Ishikawa (cell line): ENCODE results near the gene FAM83F.

Experiments used
- CEBPB ChIP-seq: IDR thresholded peaks from 2 replicates; pipeline ENCODE4 v1.6.1; 2012
- CREB1 ChIP-seq: IDR thresholded peaks from 2 replicates; pipeline ENCODE4 v1.6.1; 2012; ENCODE audit warnings: low read depth
- EP300 ChIP-seq: IDR thresholded peaks from 2 replicates; pipeline ENCODE4 v1.6.1; 2012; ENCODE audit warnings: borderline replicate concordance
- FOXM1 ChIP-seq: IDR thresholded peaks from 2 replicates; pipeline ENCODE4 v1.6.1; 2012; ENCODE audit warnings: low read depth, borderline replicate concordance
- MAX ChIP-seq: IDR thresholded peaks from 2 replicates; pipeline ENCODE4 v1.6.1; 2012
- NFIC ChIP-seq: IDR thresholded peaks from 2 replicates; pipeline ENCODE4 v1.6.1; 2012
- RAD21 ChIP-seq: IDR thresholded peaks from 2 replicates; pipeline ENCODE4 v1.6.1; 2012; ENCODE audit warnings: low read depth
- TAF1 ChIP-seq: IDR thresholded peaks from 2 replicates; pipeline ENCODE4 v1.6.1; 2012; ENCODE audit warnings: low read depth, mild to moderate bottlenecking
- YY1 ChIP-seq: IDR thresholded peaks from 2 replicates; pipeline ENCODE4 v1.6.1; 2012; ENCODE audit warnings: low read depth
- TF ChIP-seq, protein P1 (sequence below): IDR thresholded peaks from 2 replicates; pipeline ENCODE4 v1.6.1; 2012; ENCODE audit warnings: low read depth, mild to moderate bottlenecking

DNA sequence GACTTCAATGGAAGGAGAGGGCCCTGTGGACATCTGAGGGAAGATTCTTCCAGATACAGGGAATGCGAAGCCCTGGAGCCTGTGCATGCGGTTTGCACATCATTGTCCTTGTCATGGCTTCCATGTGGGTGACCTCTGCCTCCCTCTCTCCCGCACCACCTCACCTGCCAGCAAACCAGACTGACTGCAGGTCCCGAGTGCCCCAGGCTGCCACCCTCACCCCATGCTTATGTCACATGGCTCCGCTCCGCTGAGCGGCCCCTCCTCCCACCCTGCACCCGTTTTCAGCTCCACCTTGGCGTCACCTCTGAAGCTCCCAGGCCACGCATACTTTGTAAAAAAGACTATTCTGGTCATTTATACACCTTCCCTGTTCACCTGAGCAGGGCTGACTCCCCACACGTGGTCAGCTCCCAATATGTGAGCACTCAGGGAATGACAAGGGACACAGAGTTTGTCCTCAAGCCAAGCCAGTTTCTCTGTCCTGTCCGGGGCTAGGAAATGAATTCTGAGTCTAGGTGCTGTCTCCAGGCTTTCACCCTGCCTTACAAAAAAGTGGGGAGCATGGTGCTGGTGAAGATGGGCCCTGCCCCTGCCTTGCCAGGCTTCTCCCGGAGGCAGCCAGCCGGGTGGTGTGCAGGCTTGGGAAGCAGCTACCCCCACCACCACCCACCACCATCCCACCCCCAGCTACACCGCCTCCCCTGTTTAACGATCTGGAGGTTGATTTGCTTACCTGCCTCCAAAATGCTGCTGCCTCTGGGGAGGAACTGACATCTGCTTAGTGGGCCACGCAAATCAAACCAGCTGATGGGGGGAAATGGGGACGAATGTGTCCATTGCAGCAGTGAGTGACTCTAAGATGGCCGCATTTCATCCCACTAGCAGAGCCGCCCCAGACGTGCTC, 32.7 kb downstream of the FAM83F start:
- TF ChIP-seq EP300: no peak
- TF ChIP-seq CEBPB: no peak
- TF ChIP-seq YY1: no peak
- TF ChIP-seq CREB1: no peak
- no peak for TF ChIP-seq FOXM1
- TF ChIP-seq TAF1: no peak
- TF ChIP-seq RAD21: no peak
- no peak for TF ChIP-seq MAX
- TF ChIP-seq, protein P1, sequence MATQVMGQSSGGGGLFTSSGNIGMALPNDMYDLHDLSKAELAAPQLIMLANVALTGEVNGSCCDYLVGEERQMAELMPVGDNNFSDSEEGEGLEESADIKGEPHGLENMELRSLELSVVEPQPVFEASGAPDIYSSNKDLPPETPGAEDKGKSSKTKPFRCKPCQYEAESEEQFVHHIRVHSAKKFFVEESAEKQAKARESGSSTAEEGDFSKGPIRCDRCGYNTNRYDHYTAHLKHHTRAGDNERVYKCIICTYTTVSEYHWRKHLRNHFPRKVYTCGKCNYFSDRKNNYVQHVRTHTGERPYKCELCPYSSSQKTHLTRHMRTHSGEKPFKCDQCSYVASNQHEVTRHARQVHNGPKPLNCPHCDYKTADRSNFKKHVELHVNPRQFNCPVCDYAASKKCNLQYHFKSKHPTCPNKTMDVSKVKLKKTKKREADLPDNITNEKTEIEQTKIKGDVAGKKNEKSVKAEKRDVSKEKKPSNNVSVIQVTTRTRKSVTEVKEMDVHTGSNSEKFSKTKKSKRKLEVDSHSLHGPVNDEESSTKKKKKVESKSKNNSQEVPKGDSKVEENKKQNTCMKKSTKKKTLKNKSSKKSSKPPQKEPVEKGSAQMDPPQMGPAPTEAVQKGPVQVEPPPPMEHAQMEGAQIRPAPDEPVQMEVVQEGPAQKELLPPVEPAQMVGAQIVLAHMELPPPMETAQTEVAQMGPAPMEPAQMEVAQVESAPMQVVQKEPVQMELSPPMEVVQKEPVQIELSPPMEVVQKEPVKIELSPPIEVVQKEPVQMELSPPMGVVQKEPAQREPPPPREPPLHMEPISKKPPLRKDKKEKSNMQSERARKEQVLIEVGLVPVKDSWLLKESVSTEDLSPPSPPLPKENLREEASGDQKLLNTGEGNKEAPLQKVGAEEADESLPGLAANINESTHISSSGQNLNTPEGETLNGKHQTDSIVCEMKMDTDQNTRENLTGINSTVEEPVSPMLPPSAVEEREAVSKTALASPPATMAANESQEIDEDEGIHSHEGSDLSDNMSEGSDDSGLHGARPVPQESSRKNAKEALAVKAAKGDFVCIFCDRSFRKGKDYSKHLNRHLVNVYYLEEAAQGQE: no peak
- no peak for TF ChIP-seq NFIC
